Neutrophil (primary cell): Measurements from ENCODE around the gene NLGN4Y.

Experiments
- H3K27ac ChIP-seq: fragments of 200-600 bp; sonication (generic); 2 replicates; pipeline ENCODE4 v1.5.1; 2016; ENCODE audit warnings: mild to moderate bottlenecking, moderate library complexity
- H3K27me3 ChIP-seq: fragments of 200-600 bp; sonication (generic); 2 replicates; pipeline ENCODE4 v1.6.0; 2016; ENCODE audit warnings: mild to moderate bottlenecking
- H3K36me3 ChIP-seq: fragments of 200-600 bp; sonication (generic); 2 replicates; pipeline ENCODE4 v1.5.1; 2017
- H3K4me1 ChIP-seq, 2 experiments: fragments of 200-600 bp in 1 of 2; sonication (generic) in 1 of 2; 1 replicate in 1 of 2; 2 replicates in 1 of 2; pipeline versions ENCODE4 v1.5.1 to v1.6.1; 2013 to 2016; ENCODE audit warnings: low read depth in 1 of 2, low read length in 1 of 2, mild to moderate bottlenecking in 1 of 2, moderate library complexity in 1 of 2; ENCODE audit not compliant: control insufficient read depth in 1 of 2, insufficient read depth in 1 of 2
- H3K4me3 ChIP-seq, 2 experiments: fragments of 200-600 bp in 1 of 2; sonication (generic) in 1 of 2; 1 replicate in 1 of 2; 2 replicates in 1 of 2; pipeline ENCODE4 v1.5.1; 2013 to 2016; ENCODE audit warnings: low read depth in 1 of 2, low read length in 1 of 2, mild to moderate bottlenecking in 1 of 2, moderate library complexity in 1 of 2
- H3K9me3 ChIP-seq: fragments of 200-600 bp; sonication (generic); 2 replicates; pipeline ENCODE4 v1.5.1; 2016
- CTCF ChIP-seq: fragments of 200-600 bp; sonication (generic); IDR thresholded peaks from 2 replicates; pipeline ENCODE4 v1.5.1; 2016; ENCODE audit warnings: antibody characterized with exemption

The NLGN4Y gene

GRCh38 chrY:14522379-14522950, 1.9 kb upstream of the NLGN4Y start:
- no peak for TF ChIP-seq CTCF

GRCh38 chrY:14523491-14524271, 648 bp upstream of the NLGN4Y start:
- no peak overlapping the region for H3K27ac ChIP-seq
- no peak overlapping the region for H3K4me3 ChIP-seq

More at GRCh38 chrY:14522379-14522950, 1.9 kb upstream of the NLGN4Y start:
- Histone ChIP-seq H3K4me1 (no peaks in the 10 kb centered on the region), H3K27ac (no peak overlapping the region), H3K4me3 (no peak overlapping the region), H3K9me3 (no peaks in the 10 kb centered on the region), H3K36me3 (no peaks in the 10 kb centered on the region), H3K27me3 (peaks cover 47% of the 10 kb centered on the region)

GRCh38 chrY:14525315-14525714, 986 bp downstream of the NLGN4Y start:
- H3K27me3 ChIP-seq, result peaks cover 47% of the 10 kb centered on the region
- no peaks in the 10 kb centered on the region for H3K9me3 ChIP-seq
- H3K27ac ChIP-seq, result no peak overlapping the region
- TF ChIP-seq CTCF, result no peak
- no peaks in the 10 kb centered on the region for H3K36me3 ChIP-seq
- no peaks in the 10 kb centered on the region for H3K4me1 ChIP-seq
- H3K4me3 ChIP-seq, result no peak overlapping the region

More at GRCh38 chrY:14523491-14524271, 648 bp upstream of the NLGN4Y start:
- no peaks in the 10 kb centered on the region for H3K36me3 ChIP-seq
- no peak for TF ChIP-seq CTCF
- H3K4me1 ChIP-seq, result no peaks in the 10 kb centered on the region
- peaks cover 47% of the 10 kb centered on the region for H3K27me3 ChIP-seq
- no peaks in the 10 kb centered on the region for H3K9me3 ChIP-seq

GRCh38 chrY:14528361-14528760, 4.0 kb downstream of the NLGN4Y start:
- Histone ChIP-seq H3K4me3 (no peak overlapping the region), H3K9me3 (no peaks in the 10 kb centered on the region), H3K27ac (no peak overlapping the region), H3K27me3 (peaks cover 29% of the 10 kb centered on the region), H3K4me1 (no peaks in the 10 kb centered on the region), H3K36me3 (no peaks in the 10 kb centered on the region)
- TF ChIP-seq CTCF, result no peak

- Histone ChIP-seq H3K27ac (no peak overlapping the region), H3K9me3 (no peaks in the 10 kb centered on the region), H3K4me3 (no peak overlapping the region), H3K36me3 (no peaks in the 10 kb centered on the region), H3K27me3 (no peaks in the 10 kb centered on the region), H3K4me1 (no peaks in the 10 kb centered on the region)
- TF ChIP-seq CTCF, result no peak
Measured at GRCh38 chrY:14536703-14537102, 12.4 kb downstream of the NLGN4Y start.
